IMR-90 (cell line): ENCODE measurements around the gene MTMR3. TPM values are rescaled to one million over a fixed set of nuclear protein-coding genes. Genes with fewer than 3 reads are reported as not detected.

ENCODE experiments used
- ATAC-seq: fragments of 200-7000 bp; cut with Tn5 transposase; 2 replicates; pipeline ENCODE4 v1.9.1; 2020; ENCODE audit warnings: low read depth, mild to moderate bottlenecking, moderate library complexity
- BruUV-seq: library from RNA; stranded (reverse); fragments of 400-500 nt; replicated peaks from 2 replicates; lab custom pipeline; 2021; lab: Mats Ljungman, UMichigan
- CTCF ChIA-PET: fragments of 300-600 bp; formaldehyde crosslinking; extraction: SDS; loops from one replicate; lab custom pipeline; 2021; ENCODE audit warnings: antibody characterized with exemption; lab: Yijun Ruan, JAX
- POLR2A ChIA-PET: fragments of 300-600 bp; sonication (Branson Sonifier 250); formaldehyde crosslinking; loops from one replicate; lab custom pipeline; 2022; ENCODE audit warnings: antibody characterized with exemption; ENCODE audit not compliant: unreplicated experiment; lab: Charles Lee
- DNase-seq: peaks from one replicate; pipeline ENCODE4 v3.0.0; 2013
- H2AFZ ChIP-seq: replicated peaks from 2 replicates; pipeline ENCODE3; 2013; ENCODE audit warnings: low read length, mild to moderate bottlenecking; ENCODE audit not compliant: poor library complexity
- H2AK5ac ChIP-seq: 2 replicates; pipeline ENCODE4 v1.6.1; 2013; ENCODE audit warnings: low read depth, low read length, inconsistent platforms
- H2AK9ac ChIP-seq: replicated peaks from 2 replicates; pipeline ENCODE3; 2013; ENCODE audit warnings: mild to moderate bottlenecking, low read depth, low read length, moderate library complexity; ENCODE audit not compliant: poor library complexity
- H2BK120ac ChIP-seq: 2 replicates; pipeline ENCODE4 v1.6.1; 2013; ENCODE audit warnings: low read depth, low read length, inconsistent platforms
- H2BK15ac ChIP-seq: 3 replicates; pipeline ENCODE4 v1.6.1; 2013; ENCODE audit warnings: low read depth, low read length, inconsistent platforms
- H2BK20ac ChIP-seq: 2 replicates; pipeline ENCODE4 v1.6.1; 2013; ENCODE audit warnings: low read depth, mild to moderate bottlenecking, inconsistent platforms, low read length, moderate library complexity
- H2BK5ac ChIP-seq: 2 replicates; pipeline ENCODE4 v1.6.1; 2013; ENCODE audit warnings: mild to moderate bottlenecking, low read depth, low read length, inconsistent platforms; ENCODE audit not compliant: poor library complexity, severe bottlenecking
- H3K14ac ChIP-seq: replicated peaks from 2 replicates; pipeline ENCODE4 v1.6.1; 2013; ENCODE audit warnings: low read depth, low read length, inconsistent platforms
- H3K18ac ChIP-seq: 2 replicates; pipeline ENCODE4 v1.6.1; 2013; ENCODE audit warnings: low read depth, low read length, control low read depth
- H3K23ac ChIP-seq: 2 replicates; pipeline ENCODE4 v1.6.1; 2013; ENCODE audit warnings: low read depth, low read length, inconsistent platforms
- H3K27ac ChIP-seq: 2 replicates; pipeline ENCODE4 v1.5.1; 2013; ENCODE audit warnings: mild to moderate bottlenecking, control low read depth, low read length; ENCODE audit not compliant: insufficient read depth
- H3K27me3 ChIP-seq: 2 replicates; pipeline ENCODE4 v1.6.1; 2013; ENCODE audit warnings: low read length; ENCODE audit not compliant: control insufficient read depth, insufficient read depth
- H3K36me3 ChIP-seq: 2 replicates; pipeline ENCODE4 v1.6.1; 2013; ENCODE audit warnings: low read length, mixed read lengths; ENCODE audit not compliant: control insufficient read depth, insufficient read depth
- H3K4ac ChIP-seq: 2 replicates; pipeline ENCODE4 v1.6.1; 2013; ENCODE audit warnings: low read depth, low read length, inconsistent platforms
- H3K4me1 ChIP-seq: 2 replicates; pipeline ENCODE4 v1.6.1; 2013; ENCODE audit warnings: low read length, mixed read lengths; ENCODE audit not compliant: control insufficient read depth, insufficient read depth
- H3K4me2 ChIP-seq: 2 replicates; pipeline ENCODE4 v1.6.1; 2013; ENCODE audit warnings: low read depth, mild to moderate bottlenecking, control low read depth, low read length, moderate library complexity
- H3K4me3 ChIP-seq: 2 replicates; pipeline ENCODE4 v1.5.1; 2013; ENCODE audit warnings: low read depth, mild to moderate bottlenecking, control low read depth, low read length, moderate library complexity; ENCODE audit not compliant: insufficient read depth
- H3K56ac ChIP-seq: 2 replicates; pipeline ENCODE4 v1.6.1; 2013; ENCODE audit warnings: low read length, inconsistent platforms; ENCODE audit not compliant: insufficient read depth; ENCODE audit errors: extremely low read depth
- H3K79me1 ChIP-seq, 2 experiments: 2 replicates each; pipeline ENCODE4 v1.6.1; 2013; ENCODE audit warnings: low read length in 2 of 2, inconsistent platforms in 1 of 2, low read depth in 1 of 2
- H3K9ac ChIP-seq: 2 replicates; pipeline ENCODE4 v1.6.1; 2013; ENCODE audit warnings: low read depth, low read length, control low read depth
- H3K9me1 ChIP-seq: 2 replicates; pipeline ENCODE4 v1.6.1; 2013; ENCODE audit warnings: low read length, inconsistent platforms; ENCODE audit not compliant: insufficient read depth
- H3K9me3 ChIP-seq: 2 replicates; pipeline ENCODE4 v1.6.1; 2013; ENCODE audit warnings: low read length; ENCODE audit not compliant: control insufficient read depth, insufficient read depth
- H4K20me1 ChIP-seq: 2 replicates; pipeline ENCODE4 v1.6.1; 2013; ENCODE audit warnings: low read length, inconsistent platforms; ENCODE audit not compliant: insufficient read depth
- H4K5ac ChIP-seq: 2 replicates; pipeline ENCODE4 v1.6.1; 2013; ENCODE audit warnings: mild to moderate bottlenecking, low read depth, low read length, control low read depth
- H4K8ac ChIP-seq, 2 experiments: 2 replicates each; pipeline ENCODE4 v1.6.1; 2013; ENCODE audit warnings: low read depth in 2 of 2, low read length in 2 of 2, control low read depth in 1 of 2, inconsistent platforms in 1 of 2
- H4K91ac ChIP-seq: 2 replicates; pipeline ENCODE4 v1.6.1; 2013; ENCODE audit warnings: low read depth, low read length, inconsistent platforms; ENCODE audit not compliant: insufficient read depth
- BHLHE40 ChIP-seq: fragments of 150-350 bp; IDR thresholded peaks from 2 replicates; pipeline ENCODE4 v1.6.1; 2016; ENCODE audit warnings: mild to moderate bottlenecking, low read depth, low read length
- CHD1 ChIP-seq: IDR thresholded peaks from 2 replicates; pipeline ENCODE4 v1.6.1; 2012; ENCODE audit warnings: low read depth, low read length, improper control_type of control experiment
- FOS ChIP-seq: fragments of 150-350 bp; IDR thresholded peaks from 2 replicates; pipeline ENCODE4 v1.6.1; 2016; ENCODE audit warnings: low read depth, low read length
- MAFK ChIP-seq: IDR thresholded peaks from 2 replicates; pipeline ENCODE4 v1.6.1; 2012; ENCODE audit warnings: low read depth, low read length, improper control_type of control experiment
- MAZ ChIP-seq: IDR thresholded peaks from 2 replicates; pipeline ENCODE4 v1.6.1; 2012; ENCODE audit warnings: low read depth, mild to moderate bottlenecking, low read length, improper control_type of control experiment, moderate library complexity, borderline replicate concordance
- MXI1 ChIP-seq: IDR thresholded peaks from 2 replicates; pipeline ENCODE4 v1.6.1; 2012; ENCODE audit warnings: low read depth, mild to moderate bottlenecking, low read length, moderate library complexity, borderline replicate concordance
- NFE2L2 ChIP-seq: fragments of 150-350 bp; IDR thresholded peaks from 2 replicates; pipeline ENCODE4 v1.6.1; 2016; ENCODE audit warnings: low read depth, mild to moderate bottlenecking, low read length
- POLR2A ChIP-seq: IDR thresholded peaks from 2 replicates; pipeline ENCODE4 v1.6.1; 2012; ENCODE audit warnings: mild to moderate bottlenecking, low read depth, low read length
- RAD21 ChIP-seq: IDR thresholded peaks from 2 replicates; pipeline ENCODE4 v1.6.1; 2012; ENCODE audit warnings: low read length, improper control_type of control experiment
- RCOR1 ChIP-seq: IDR thresholded peaks from 2 replicates; pipeline ENCODE4 v1.6.1; 2012; ENCODE audit warnings: mild to moderate bottlenecking, low read length, improper control_type of control experiment; ENCODE audit not compliant: insufficient replicate concordance
- SMC3 ChIP-seq: fragments of 150-350 bp; IDR thresholded peaks from 2 replicates; pipeline ENCODE4 v1.6.1; 2016; ENCODE audit warnings: low read depth, mild to moderate bottlenecking, antibody characterized with exemption, low read length, moderate library complexity
- WGBS, 2 experiments: methylation state at CpG; one replicate each; pipeline versions ENCODE4 v1.1.5 to v1.1.7; 2013; ENCODE audit warnings: missing lambda C conversion rate in 2 of 2; ENCODE audit not compliant: insufficient read length in 1 of 2; ENCODE audit errors: extremely low coverage in 2 of 2; 5-methylcytosine and 5-hydroxymethylcytosine counted together
- dilution Hi-C: fragments of 300-500 bp; cut with HindIII; formaldehyde crosslinking; loops from one replicate; pipeline ENCODE4 v1.14.3; 2018; ENCODE audit warnings: low sequenced_read_pairs; ENCODE audit not compliant: unreplicated experiment
- in situ Hi-C: fragments of 300-500 bp; cut with MboI; formaldehyde crosslinking; loops from 3 replicates; pipeline ENCODE4 v1.14.3; 2019; ENCODE audit warnings: low sequenced_read_pairs, inconsistent platforms, mixed read lengths
- intact Hi-C: fragments of 100-400 bp; cut with micrococcal nuclease; formaldehyde crosslinking; loops from 2 replicates; pipeline ENCODE4 v1.10.0; 2022
- polyA plus RNA-seq, 3 experiments: library from polyadenylated mRNA; depleted of rRNA; stranded (reverse); fragments of >200 nt; gene quantifications; 2 replicates each; pipeline ENCODE4 v1.2.3, GENCODE V29; 2012; ENCODE audit warnings: low replicate concordance in 1 of 3
- total RNA-seq: library from RNA; depleted of rRNA; stranded (reverse); fragments of >200 nt; gene quantifications from 2 replicates; pipeline ENCODE4 v1.2.3, GENCODE V29; 2012
- TF ChIP-seq, protein P1 (sequence below): fragments of 150-350 bp; IDR thresholded peaks from 2 replicates; pipeline ENCODE4 v1.6.1; 2016; ENCODE audit warnings: low read depth, mild to moderate bottlenecking, low read length, moderate library complexity, borderline replicate concordance
- TF ChIP-seq, protein P2 (sequence below): fragments of 150-350 bp; IDR thresholded peaks from 2 replicates; pipeline ENCODE4 v1.6.1; 2017; ENCODE audit warnings: mild to moderate bottlenecking, antibody characterized with exemption, low read length, low read depth

The MTMR3 gene
- total and polyA plus RNA-seq, 2 of the 4 experiments (the other 2 are of a cell fraction): 21.3 to 29.4 TPM

DNA sequence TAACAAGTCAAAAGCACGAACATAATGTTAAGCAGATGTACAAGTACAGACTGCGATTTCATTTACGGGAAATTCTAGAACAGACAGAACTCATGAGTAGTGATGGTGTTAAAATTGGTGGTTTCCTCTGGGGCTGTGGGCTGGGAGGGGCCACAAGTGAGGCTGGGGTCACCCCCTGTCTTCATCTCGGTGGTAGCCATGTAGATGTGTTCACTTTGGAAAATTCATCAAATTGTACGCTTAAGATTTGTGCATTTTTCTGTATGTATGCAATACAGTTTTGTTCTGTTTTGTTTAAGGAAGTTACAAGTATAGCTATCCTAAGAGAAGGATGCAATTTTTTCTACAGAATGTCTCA is 44.4 kb upstream of the MTMR3 start:
- no peak for DNase-seq
- POLR2A ChIA-PET: no interaction called here
- WGBS, 2 experiments: no CpG with 5 or more reads among the region's 5 CpGs

More for the DNA sequence above, 44.4 kb upstream of the MTMR3 start:
- peak overlapping the region; percentile 17 for H3K18ac ChIP-seq
- H3K9me1 ChIP-seq: peaks cover 6% of the 10 kb centered on the region
- H3K23ac ChIP-seq: peak overlapping the region; percentile 10; the same call in 1 of the 2 replicates
- peaks cover 25 to 42% of the 10 kb centered on the region in 2 experiments for H3K79me1 ChIP-seq
- ATAC-seq: no peak
- H3K56ac ChIP-seq: peak overlapping the region; percentile 70; the same call in 1 of the 2 replicates
- BruUV-seq: no TSS peak
- H3K14ac ChIP-seq: peak overlapping the region; percentile 62
- peak overlapping the region; percentile 45; the same call in 2 of the 3 replicates for H2BK15ac ChIP-seq
- H3K9me3 ChIP-seq: no peaks in the 10 kb centered on the region
- H4K5ac ChIP-seq: peak overlapping the region; percentile 44
- peak overlapping the region; percentile 66 for H2BK5ac ChIP-seq
- H3K4me1 ChIP-seq: 0 out of 2 replicates have a peak, but pooled peaks cover 4% of the 10 kb centered on the region
- in situ Hi-C loops: no loop called here
- dilution Hi-C loops: no loop called here
- peak overlapping the region; percentile 62; the same call in 1 of the 2 replicates for H2AK5ac ChIP-seq
- TF ChIP-seq MAZ (no peak), SMC3 (no peak), FOS (no peak), BHLHE40 (no peak), POLR2A (no peak), RAD21 (no peak), NFE2L2 (no peak), MXI1 (no peak), RCOR1 (no peak), MAFK (no peak), CHD1 (no peak)
- TF ChIP-seq, protein P1, sequence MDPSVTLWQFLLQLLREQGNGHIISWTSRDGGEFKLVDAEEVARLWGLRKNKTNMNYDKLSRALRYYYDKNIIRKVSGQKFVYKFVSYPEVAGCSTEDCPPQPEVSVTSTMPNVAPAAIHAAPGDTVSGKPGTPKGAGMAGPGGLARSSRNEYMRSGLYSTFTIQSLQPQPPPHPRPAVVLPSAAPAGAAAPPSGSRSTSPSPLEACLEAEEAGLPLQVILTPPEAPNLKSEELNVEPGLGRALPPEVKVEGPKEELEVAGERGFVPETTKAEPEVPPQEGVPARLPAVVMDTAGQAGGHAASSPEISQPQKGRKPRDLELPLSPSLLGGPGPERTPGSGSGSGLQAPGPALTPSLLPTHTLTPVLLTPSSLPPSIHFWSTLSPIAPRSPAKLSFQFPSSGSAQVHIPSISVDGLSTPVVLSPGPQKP: no peak
- TF ChIP-seq, protein P2, sequence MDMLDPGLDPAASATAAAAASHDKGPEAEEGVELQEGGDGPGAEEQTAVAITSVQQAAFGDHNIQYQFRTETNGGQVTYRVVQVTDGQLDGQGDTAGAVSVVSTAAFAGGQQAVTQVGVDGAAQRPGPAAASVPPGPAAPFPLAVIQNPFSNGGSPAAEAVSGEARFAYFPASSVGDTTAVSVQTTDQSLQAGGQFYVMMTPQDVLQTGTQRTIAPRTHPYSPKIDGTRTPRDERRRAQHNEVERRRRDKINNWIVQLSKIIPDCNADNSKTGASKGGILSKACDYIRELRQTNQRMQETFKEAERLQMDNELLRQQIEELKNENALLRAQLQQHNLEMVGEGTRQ: no peak
- H3K4me2 ChIP-seq: peak overlapping the region; percentile 68
- peak overlapping the region; percentile 71 for H2BK120ac ChIP-seq
- peak overlapping the region; percentile 85 for H3K4ac ChIP-seq
- peak overlapping the region; percentile 30 for H3K27ac ChIP-seq
- H3K4me3 ChIP-seq: peak overlapping the region; percentile 45
- H2BK20ac ChIP-seq: peak overlapping the region; percentile 12; the same call in 1 of the 2 replicates
- CTCF ChIA-PET: no interaction called here
- no peaks in the 10 kb centered on the region for H3K27me3 ChIP-seq
- H2AK9ac ChIP-seq: no peak overlapping the region
- peak overlapping the region; percentile 54 for H4K91ac ChIP-seq
- intact Hi-C loops: loop anchor here (2.0 kb wide), 1 partner anchor 66 kb away; no protein-coding TSS in a partner anchor
- H2AFZ ChIP-seq: peak overlapping the region; percentile 96
- peaks cover 2% of the 10 kb centered on the region; the same call in 1 of the 2 replicates for H4K20me1 ChIP-seq
- peak overlapping the region; percentile 35; the same call in 1 of the 2 replicates for H3K9ac ChIP-seq
- H4K8ac ChIP-seq: peak overlapping the region; percentile 85 to 97
- peaks cover 6% of the 10 kb centered on the region for H3K36me3 ChIP-seq
